ENCODE data around the gene ULK4.
"Not testable (repeated sequence)": the region's sequence is repeated elsewhere in the genome, so short reads cannot be mapped to it uniquely, and the experiment has no call there.

The ULK4 gene

GRCh38 chr3:41650406-41650805 lies 311.5 kb downstream of the ULK4 start:
- DNase-seq (ENCODE audit: low spot score): no peak
- no peak for TF ChIP-seq CTCF (IDR thresholded peaks at IDR 0.05; ENCODE audit: extremely low read depth, missing control alignments)

GRCh38 chr3:41649129-41649739 lies 312.7 kb downstream of the ULK4 start:
- no peak for TF ChIP-seq CTCF (IDR thresholded peaks at IDR 0.05; ENCODE audit: extremely low read depth, missing control alignments)
- DNase-seq (ENCODE audit: low spot score): no peak

GRCh38 chr3:41647730-41648129 lies 314.2 kb downstream of the ULK4 start:
- not testable (repeated sequence) for DNase-seq (ENCODE audit: low spot score)

- no peak for TF ChIP-seq CTCF (IDR thresholded peaks at IDR 0.05; ENCODE audit: extremely low read depth, missing control alignments)
- no peak for DNase-seq (ENCODE audit: low spot score)
These were observed 321.8 kb downstream of the ULK4 start for GRCh38 chr3:41640076-41640475.

GRCh38 chr3:41638381-41638780 lies 323.5 kb downstream of the ULK4 start:
- DNase-seq (ENCODE audit: low spot score): no peak
- no peak for TF ChIP-seq CTCF (IDR thresholded peaks at IDR 0.05; ENCODE audit: extremely low read depth, missing control alignments)

GRCh38 chr3:41632700-41633099 lies 329.2 kb downstream of the ULK4 start:
- no peak for DNase-seq (ENCODE audit: low spot score)
- no peak for TF ChIP-seq CTCF (IDR thresholded peaks at IDR 0.05; ENCODE audit: extremely low read depth, missing control alignments)

- no peak for DNase-seq (ENCODE audit: low spot score)
- no peak for TF ChIP-seq CTCF (IDR thresholded peaks at IDR 0.05; ENCODE audit: extremely low read depth, missing control alignments)
These were observed 331.2 kb downstream of the ULK4 start for GRCh38 chr3:41630708-41631107.

- TF ChIP-seq CTCF (IDR thresholded peaks at IDR 0.05; ENCODE audit: extremely low read depth, missing control alignments): no peak
- no peak for DNase-seq (ENCODE audit: low spot score)
These were observed 331.9 kb downstream of the ULK4 start for GRCh38 chr3:41629986-41630385.

Data from GM20000 (cell line).